Right lobe of liver (tissue), 6 donors: ENCODE measurements around the gene GDI1. TPM values are rescaled to one million over a fixed set of nuclear protein-coding genes. Genes with fewer than 3 reads are reported as not detected.
A peak's percentile ranks its signal among the peaks of the same experiment; 100 is the strongest.

ENCODE experiments used
- ATAC-seq, 4 donors: fragments of 200-7000 bp; cut with Tn5 transposase; one replicate each; pipeline ENCODE4 v1.9.1; 2020; ENCODE audit warnings: mild to moderate bottlenecking in 4 of 4, moderate library complexity in 4 of 4
- DNase-seq, 3 donors: peaks; one replicate each; pipeline ENCODE4 v3.0.0-alpha.2; 2020
- H3K27ac ChIP-seq, 3 donors: fragments of 200-600 bp; one replicate each; pipeline ENCODE4 v1.8.0; 2022
- H3K27me3 ChIP-seq, 2 donors: fragments of 200-600 bp; one replicate each; pipeline ENCODE4 v1.8.0; 2022
- H3K36me3 ChIP-seq, 4 donors: fragments of 200-600 bp; sonication (generic) in 1 of 4; one replicate each; pipeline versions ENCODE4 v1.5.1 to v1.8.0; 2017 to 2022; ENCODE audit warnings: control low read depth in 1 of 4
- H3K4me1 ChIP-seq, 4 donors: fragments of 200-600 bp; sonication (generic) in 1 of 4; one replicate each; pipeline versions ENCODE4 v1.5.1 to v1.8.0; 2017 to 2022; ENCODE audit warnings: control low read depth in 1 of 4
- H3K4me3 ChIP-seq, 3 donors: fragments of 200-600 bp; one replicate each; pipeline ENCODE4 v1.8.0; 2022
- H3K9me3 ChIP-seq, 4 donors: fragments of 200-600 bp; sonication (generic) in 1 of 4; one replicate each; pipeline versions ENCODE4 v1.5.1 to v1.8.0; 2017 to 2022; ENCODE audit warnings: control low read depth in 1 of 4
- POLR2A ChIP-seq: fragments of 450-650 bp; IDR thresholded peaks from one replicate; pipeline ENCODE4 v1.6.1; 2017; ENCODE audit warnings: antibody characterized with exemption, mild to moderate bottlenecking
- WGBS: methylation state at CpG from one replicate; pipeline ENCODE4 v1.1.6; 2018; ENCODE audit warnings: low coverage, low lambda C conversion rate; ENCODE audit not compliant: insufficient coverage; ENCODE audit errors: missing lambda C conversion rate; 5-methylcytosine and 5-hydroxymethylcytosine counted together
- intact Hi-C, 2 donors: fragments of 100-400 bp; cut with DNase I; formaldehyde crosslinking; loops; one replicate each; pipeline versions ENCODE4 v1.11.2 to v1.14.1; 2022
- total RNA-seq, 6 experiments: library from RNA; depleted of rRNA in 2 of 6; stranded (reverse); fragments of >200 nt in 2 of 6; fragmentation: NEBNext Ultra II Directional in 3 of 6; extraction: Animal tissue kit (Norgen Biotek cat#: 25700) in 3 of 6; gene quantifications; one replicate each; pipeline versions ENCODE4 v1.1.0 to v1.2.4, GENCODE V29; 2016 to 2023
- TF ChIP-seq, protein P1 (sequence below), 4 donors: fragments of 200-600 bp in 3 of 4; fragments of 450-650 bp in 1 of 4; IDR thresholded peaks; one replicate each; pipeline versions ENCODE4 v1.5.1 to v1.8.0; 2016 to 2022; ENCODE audit warnings: antibody characterized with exemption in 4 of 4, mild to moderate bottlenecking in 2 of 4
- donor health status: DM: no; HTN: yes; CAD: no.
- donor health status: DM: no; HTN: no; CAD: no.
- donor health status: DM: no; HTN: no; CAD: no.
- donor health status: DM: no; HTN: yes; CAD: no.
- donor health status: DM: no; HTN: yes; CAD: no.

GDI1 gene
- total RNA-seq, 6 experiments from 2014 or later = 26.8 to 37.7 (median 30.9) TPM

DNA sequence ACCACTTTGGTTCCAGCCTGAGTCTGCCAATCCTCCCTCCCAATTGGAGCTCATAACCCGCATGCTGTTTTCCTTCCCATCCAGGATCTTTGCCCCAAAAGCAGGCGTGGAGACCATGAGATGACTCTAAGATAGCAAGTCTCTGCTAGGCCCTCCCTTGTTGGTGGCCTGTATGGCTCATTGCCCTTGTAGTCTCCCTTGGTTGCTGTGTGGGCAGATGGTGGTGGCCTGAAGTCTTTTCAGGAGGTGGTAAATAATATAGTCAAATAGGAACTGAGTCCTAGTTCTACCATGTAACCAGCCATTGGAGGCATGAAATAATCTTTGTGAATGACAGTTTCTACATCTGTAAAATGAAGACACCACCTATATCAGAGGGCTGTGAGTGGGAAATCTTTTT is 7.2 kb upstream of the GDI1 start:
- Histone ChIP-seq H3K36me3 (peaks cover 0 to under 1% (median 0%) of the 10 kb centered on the region in 4 donors), H3K9me3 (no peaks in the 10 kb centered on the region), H3K4me3 (no peak overlapping the region), H3K27ac (no peak overlapping the region), H3K27me3 (no peaks in the 10 kb centered on the region), H3K4me1 (peaks cover 0 to 11% (median 0%) of the 10 kb centered on the region in 4 donors)
- TF ChIP-seq POLR2A = no peak
- TF ChIP-seq, protein P1, sequence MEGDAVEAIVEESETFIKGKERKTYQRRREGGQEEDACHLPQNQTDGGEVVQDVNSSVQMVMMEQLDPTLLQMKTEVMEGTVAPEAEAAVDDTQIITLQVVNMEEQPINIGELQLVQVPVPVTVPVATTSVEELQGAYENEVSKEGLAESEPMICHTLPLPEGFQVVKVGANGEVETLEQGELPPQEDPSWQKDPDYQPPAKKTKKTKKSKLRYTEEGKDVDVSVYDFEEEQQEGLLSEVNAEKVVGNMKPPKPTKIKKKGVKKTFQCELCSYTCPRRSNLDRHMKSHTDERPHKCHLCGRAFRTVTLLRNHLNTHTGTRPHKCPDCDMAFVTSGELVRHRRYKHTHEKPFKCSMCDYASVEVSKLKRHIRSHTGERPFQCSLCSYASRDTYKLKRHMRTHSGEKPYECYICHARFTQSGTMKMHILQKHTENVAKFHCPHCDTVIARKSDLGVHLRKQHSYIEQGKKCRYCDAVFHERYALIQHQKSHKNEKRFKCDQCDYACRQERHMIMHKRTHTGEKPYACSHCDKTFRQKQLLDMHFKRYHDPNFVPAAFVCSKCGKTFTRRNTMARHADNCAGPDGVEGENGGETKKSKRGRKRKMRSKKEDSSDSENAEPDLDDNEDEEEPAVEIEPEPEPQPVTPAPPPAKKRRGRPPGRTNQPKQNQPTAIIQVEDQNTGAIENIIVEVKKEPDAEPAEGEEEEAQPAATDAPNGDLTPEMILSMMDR (IDR thresholded peaks at IDR 0.05) = no peak
- ATAC-seq (no peak), DNase-seq (no peak)
- intact Hi-C loops = no loop called here
- WGBS = 88% methylated on average over 2 of the region's 2 CpGs

DNA sequence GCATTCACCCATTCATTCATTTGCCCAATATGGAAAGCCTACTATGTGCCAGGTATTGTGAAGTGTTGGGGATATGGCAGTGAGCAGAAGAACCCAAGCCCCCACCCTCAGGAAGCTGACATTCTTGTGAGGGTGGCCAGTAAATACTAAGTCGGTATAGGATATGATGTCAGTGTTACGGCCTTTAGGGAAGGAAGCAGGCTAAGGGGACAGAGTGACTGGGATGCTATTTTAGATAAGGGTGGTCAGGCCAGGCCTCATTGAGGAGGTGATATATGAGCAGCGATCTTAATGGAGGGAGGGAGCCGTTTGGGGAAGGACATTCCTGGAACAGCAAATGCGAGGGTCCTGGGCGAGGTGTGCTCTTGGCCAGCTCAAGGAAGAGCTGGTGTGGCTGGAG is 6.5 kb upstream of the GDI1 start:
- Histone ChIP-seq H3K4me1 (peaks cover 0 to 11% (median 0%) of the 10 kb centered on the region in 4 donors), H3K9me3 (no peaks in the 10 kb centered on the region), H3K27ac (no peak overlapping the region), H3K36me3 (peaks cover 0 to 2% (median 0%) of the 10 kb centered on the region in 4 donors), H3K4me3 (no peak overlapping the region), H3K27me3 (no peaks in the 10 kb centered on the region)
- no peak for DNase-seq
- TF ChIP-seq POLR2A = no peak
- 63% methylated on average over 6 of the region's 6 CpGs for WGBS
- ATAC-seq = no peak
- intact Hi-C loops = no loop called here

DNA sequence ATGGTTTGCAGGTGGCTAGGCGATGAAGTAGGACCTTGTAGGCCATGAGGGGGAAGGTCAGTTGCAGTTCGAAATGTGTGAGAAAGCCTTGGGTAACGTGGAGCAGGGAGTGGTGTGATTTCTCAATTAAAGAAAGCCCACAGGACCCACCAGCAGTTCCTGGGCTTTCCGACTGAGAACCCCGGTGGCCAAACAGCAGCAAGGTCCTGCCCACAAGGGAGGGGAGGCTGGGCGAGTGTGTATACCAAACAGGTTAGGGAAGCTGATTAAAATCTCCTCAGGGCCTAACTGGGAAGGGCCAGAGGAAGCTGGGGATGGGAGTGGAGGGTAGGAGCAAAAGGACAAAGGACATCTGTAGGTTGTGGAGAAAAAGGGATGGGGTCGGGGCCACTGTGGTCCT is 6.0 kb upstream of the GDI1 start:
- peaks cover 0 to 11% (median 0%) of the 10 kb centered on the region in 4 donors for H3K4me1 ChIP-seq
- no peak for ATAC-seq
- no peak overlapping the region for H3K27ac ChIP-seq

DNA sequence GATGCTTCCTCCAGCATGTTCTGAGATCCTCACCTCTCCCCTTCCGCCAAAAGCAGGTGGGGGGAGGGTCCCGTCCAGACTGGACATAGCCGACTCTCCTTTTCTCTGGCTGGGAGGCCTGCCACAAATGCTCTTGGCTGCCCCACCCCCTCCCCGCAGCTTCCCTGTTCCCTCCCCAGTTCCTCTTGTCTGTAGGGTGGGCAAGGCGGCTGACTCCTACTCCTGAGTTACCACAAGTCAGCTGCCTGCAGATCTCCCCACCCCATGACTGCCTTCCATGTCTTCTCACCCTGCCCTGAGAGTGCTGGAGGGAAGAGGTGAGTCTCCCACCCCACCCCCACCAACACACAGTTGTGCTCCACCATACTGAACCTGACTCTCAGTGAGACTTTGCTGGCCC is 5.6 kb upstream of the GDI1 start:
- ATAC-seq (peak in 2 of 4 donors; percentile 2 to 11), DNase-seq (no peak)
- intact Hi-C loops = no loop called here
- no peak overlapping the region for H3K4me3 ChIP-seq
- no peak overlapping the region for H3K27ac ChIP-seq
- whole genome bisulfite sequencing = 77% methylated on average over 4 of the region's 5 CpGs
- H3K9me3 ChIP-seq = no peaks in the 10 kb centered on the region
- no peaks in the 10 kb centered on the region for H3K27me3 ChIP-seq
- H3K36me3 ChIP-seq = peaks cover 0 to 2% (median 0%) of the 10 kb centered on the region in 4 donors
- H3K4me1 ChIP-seq = peaks cover 0 to 11% (median 0%) of the 10 kb centered on the region in 4 donors
- TF ChIP-seq, protein P1 (IDR thresholded peaks at IDR 0.05) = no peak
- TF ChIP-seq POLR2A = no peak

More for the DNA sequence above, 6.0 kb upstream of the GDI1 start:
- TF ChIP-seq, protein P1 (IDR thresholded peaks at IDR 0.05) = no peak
- TF ChIP-seq POLR2A = no peak
- Histone ChIP-seq H3K9me3 (no peaks in the 10 kb centered on the region), H3K4me3 (no peak overlapping the region), H3K36me3 (peaks cover 0 to 2% (median 0%) of the 10 kb centered on the region in 4 donors), H3K27me3 (no peaks in the 10 kb centered on the region)
- DNase-seq = no peak
- WGBS = 60% methylated on average over 7 of the region's 7 CpGs
- intact Hi-C loops = no loop called here

DNA sequence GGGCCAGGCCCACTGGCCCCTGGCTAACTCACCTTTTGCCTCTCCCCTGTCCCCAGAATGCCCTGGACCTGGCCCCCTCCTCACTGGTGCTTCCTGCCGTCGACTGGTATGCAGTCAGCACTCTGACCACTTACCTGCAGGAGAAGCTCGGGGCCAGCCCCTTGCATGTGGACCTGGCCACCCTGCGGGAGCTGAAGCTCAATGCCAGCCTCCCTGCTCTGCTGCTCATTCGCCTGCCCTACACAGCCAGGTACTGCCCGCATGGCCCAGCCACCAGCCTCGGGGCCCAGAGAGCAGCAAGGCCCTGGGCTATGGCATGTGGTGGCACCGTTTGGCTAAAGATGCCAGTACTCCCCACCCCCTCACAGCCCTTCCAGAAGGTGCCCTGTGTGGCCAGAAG is 4.7 kb upstream of the GDI1 start:
- no CpG with 5 or more reads among the region's 8 CpGs for WGBS
- TF ChIP-seq, protein P1 (IDR thresholded peaks at IDR 0.05) = no peak
- no peak for TF ChIP-seq POLR2A
- intact Hi-C loops = no loop called here
- Histone ChIP-seq H3K9me3 (no peaks in the 10 kb centered on the region), H3K27ac (no peak overlapping the region), H3K4me1 (peaks cover 0 to 9% (median 0%) of the 10 kb centered on the region in 4 donors), H3K4me3 (no peak overlapping the region), H3K27me3 (no peaks in the 10 kb centered on the region), H3K36me3 (peaks cover 0 to 2% (median 0%) of the 10 kb centered on the region in 4 donors)
- DNase-seq (no peak), ATAC-seq (no peak)
